ENCODE measurements around the gene KRTAP2-4.
"Not testable (repeated sequence)": the region's sequence is repeated elsewhere in the genome, so short reads cannot be mapped to it uniquely, and the experiment has no call there.

The KRTAP2-4 gene, protein sequence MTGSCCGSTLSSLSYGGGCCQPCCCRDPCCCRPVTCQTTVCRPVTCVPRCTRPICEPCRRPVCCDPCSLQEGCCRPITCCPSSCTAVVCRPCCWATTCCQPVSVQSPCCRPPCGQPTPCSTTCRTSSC

DNA sequence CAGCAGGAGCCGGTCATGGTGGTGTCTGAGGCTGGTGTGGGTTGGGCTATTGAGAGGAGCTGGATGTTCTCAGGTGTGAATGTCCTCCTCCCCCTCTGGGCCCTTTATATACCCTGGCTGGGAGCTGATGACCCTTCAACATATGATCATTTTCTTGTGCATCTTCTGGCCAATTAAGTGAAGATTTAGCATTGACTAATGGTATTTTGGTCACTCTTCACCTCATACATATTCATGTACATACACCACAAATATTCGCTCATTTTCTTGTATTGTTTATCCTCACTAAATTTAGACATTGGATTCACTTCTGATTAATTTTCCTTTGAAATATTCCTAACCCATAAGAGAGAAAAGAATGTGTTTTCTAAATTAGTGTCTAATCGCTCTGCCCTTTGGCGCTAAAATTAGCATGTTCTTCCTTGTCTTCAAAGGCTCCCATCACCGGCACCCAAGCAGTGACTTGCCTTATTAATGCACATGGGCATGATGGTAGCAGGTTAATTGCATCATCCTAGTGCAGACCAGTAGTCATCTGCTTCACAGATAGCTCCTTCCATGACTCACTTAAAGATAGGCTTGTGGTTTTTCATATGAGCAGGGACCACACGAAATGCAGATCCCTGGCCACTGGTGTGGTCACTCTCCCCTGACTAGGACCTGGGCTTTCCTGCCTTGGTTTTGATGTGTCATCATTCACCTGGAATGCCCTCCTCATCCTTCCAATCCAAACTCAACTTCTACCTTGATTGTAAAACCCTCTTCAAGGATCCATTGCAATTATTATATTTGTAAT is at the start of gene KRTAP2-4:
TSS of gene KRTAP2-4 (minus strand) at position 51 of the 796 bp plus-strand sequence. CDS start at position 17, 34 bp downstream.
- no peaks in the 10 kb centered on the region for H3K27me3 ChIP-seq (ENCODE audit: insufficient read depth, low read length)
- peak within 1 kb of the TSS; percentile 65 for H3K27ac ChIP-seq (ENCODE audit: low read depth, low read length)

DNA sequence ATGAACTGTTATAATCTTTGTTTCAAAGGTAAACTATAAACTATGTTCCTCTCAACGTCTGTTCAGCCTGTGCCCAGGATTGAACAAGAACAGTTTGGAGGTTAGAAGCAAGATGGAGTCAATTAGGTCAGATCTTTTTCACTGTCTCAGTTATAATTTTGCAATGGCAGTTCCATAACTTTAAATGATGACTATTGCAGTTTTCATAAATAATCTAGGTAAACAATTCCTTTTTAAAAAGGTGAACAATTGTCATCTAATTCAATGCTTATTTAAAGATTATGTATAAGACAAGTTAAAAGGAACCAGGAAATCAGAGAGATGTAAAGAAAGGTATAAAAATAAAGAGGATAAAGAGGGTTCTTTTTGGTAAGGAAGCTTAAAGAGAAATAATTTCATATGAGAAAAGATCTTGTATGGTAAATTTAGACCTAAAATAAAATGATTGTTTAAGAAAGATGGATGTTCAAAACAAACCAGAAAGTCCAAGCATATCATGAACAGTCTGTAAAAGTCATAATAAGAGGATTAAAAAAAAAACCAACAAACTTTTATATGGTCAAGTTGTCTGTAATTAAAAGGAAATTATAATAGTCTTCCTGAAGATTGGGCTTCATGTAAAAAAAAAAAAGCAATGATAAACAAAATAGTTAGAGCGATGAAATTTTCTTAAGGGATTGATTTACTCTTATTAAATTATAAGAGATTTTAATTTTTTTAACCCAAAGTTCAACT is 45.6 kb upstream of the KRTAP2-4 start:
- Histone ChIP-seq H3K27ac (ENCODE audit: low read depth, low read length) (no peak overlapping the region), H3K79me2 (ENCODE audit: control insufficient read depth, insufficient read depth, low read length, unreplicated experiment) (no peaks in the 10 kb centered on the region), H3K27me3 (ENCODE audit: insufficient read depth, low read length) (no peaks in the 10 kb centered on the region), H3K4me1 (ENCODE audit: control insufficient read depth, insufficient read depth, low read length, unreplicated experiment) (no peaks in the 10 kb centered on the region), H3K36me3 (ENCODE audit: insufficient read depth, low read length) (0 out of 2 replicates have a peak, but pooled peaks cover 3% of the 10 kb centered on the region), H2AFZ (ENCODE audit: low read length, unreplicated experiment) (no peak overlapping the region), H3K4me3 (ENCODE audit: low read depth, low read length) (no peak overlapping the region)

More for the DNA sequence above, at the start of gene KRTAP2-4:
- no peaks in the 10 kb centered on the region for H3K79me2 ChIP-seq (ENCODE audit: control insufficient read depth, insufficient read depth, low read length, unreplicated experiment)
- H2AFZ ChIP-seq (ENCODE audit: low read length, unreplicated experiment), result no peak within 1 kb of the TSS
- peaks cover 41% of the 10 kb centered on the region for H3K4me1 ChIP-seq (ENCODE audit: control insufficient read depth, insufficient read depth, low read length, unreplicated experiment)
- H3K4me3 ChIP-seq (ENCODE audit: low read depth, low read length), result no peak within 1 kb of the TSS
- H3K36me3 ChIP-seq (ENCODE audit: insufficient read depth, low read length), result no peaks in the 10 kb centered on the region

DNA sequence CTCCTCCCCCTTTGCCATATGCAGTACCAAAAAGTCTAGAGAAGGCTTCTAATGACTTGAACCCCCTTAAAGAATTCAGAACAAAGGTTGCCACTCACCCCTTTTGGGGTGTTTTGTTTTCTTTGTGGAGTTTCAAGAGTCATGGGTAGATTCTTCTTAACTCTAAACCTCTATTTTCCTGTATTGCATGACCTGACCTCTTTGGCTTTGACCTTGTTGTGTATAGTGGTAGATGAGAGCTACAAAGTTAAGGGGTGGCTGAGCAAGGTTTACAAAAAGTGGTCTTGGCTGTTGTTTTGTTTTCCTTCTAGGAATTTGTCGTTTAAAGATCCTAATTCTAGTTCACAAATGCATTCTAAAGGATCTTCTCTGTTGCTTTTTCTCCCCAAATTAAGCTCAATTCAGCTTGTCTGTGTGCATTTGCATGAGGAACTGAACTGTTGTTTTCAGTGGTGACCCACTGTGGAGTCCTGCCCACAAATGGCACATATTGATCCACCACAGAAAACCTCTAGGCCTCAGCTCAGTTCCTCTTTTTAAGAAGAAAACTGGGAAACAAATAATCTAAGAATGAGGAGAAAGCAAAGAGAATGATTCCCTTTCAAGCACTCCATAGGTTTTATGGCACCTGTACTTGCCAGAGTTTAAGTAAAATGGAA is 43.2 kb upstream of the KRTAP2-4 start:
- H3K27me3 ChIP-seq (ENCODE audit: insufficient read depth, low read length), result not testable (repeated sequence)

DNA sequence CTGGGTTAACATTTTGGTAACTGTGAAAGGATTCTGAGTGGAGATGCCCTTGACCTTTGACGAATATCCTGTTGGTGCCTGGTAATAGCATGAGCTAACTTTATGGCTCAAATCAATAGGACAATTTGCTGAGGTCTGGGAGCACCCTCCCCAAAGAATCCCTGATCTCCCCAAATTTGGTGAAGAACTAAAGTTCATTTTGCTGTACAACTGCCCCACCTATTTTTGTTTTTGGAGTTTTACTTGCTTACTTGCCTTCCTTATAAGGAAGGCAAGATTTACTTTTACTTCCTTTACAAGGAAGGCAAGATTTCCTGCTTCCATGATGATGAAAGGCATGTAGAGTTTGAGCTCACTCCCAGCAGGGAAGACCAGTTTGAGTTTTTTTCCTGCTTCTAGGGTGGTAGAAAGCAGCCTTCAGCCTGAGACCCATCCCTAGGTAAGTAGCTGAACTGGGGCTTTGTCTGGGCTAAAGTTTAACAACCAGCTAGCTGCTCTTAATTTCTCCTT is 42.3 kb upstream of the KRTAP2-4 start:
- no peaks in the 10 kb centered on the region for H3K27me3 ChIP-seq (ENCODE audit: insufficient read depth, low read length)
- H3K36me3 ChIP-seq (ENCODE audit: insufficient read depth, low read length), result 0 out of 2 replicates have a peak, but pooled peaks cover 3% of the 10 kb centered on the region
- H3K4me1 ChIP-seq (ENCODE audit: control insufficient read depth, insufficient read depth, low read length, unreplicated experiment), result peaks cover 12% of the 10 kb centered on the region
- H3K27ac ChIP-seq (ENCODE audit: low read depth, low read length), result no peak overlapping the region
- no peak overlapping the region for H2AFZ ChIP-seq (ENCODE audit: low read length, unreplicated experiment)
- no peaks in the 10 kb centered on the region for H3K79me2 ChIP-seq (ENCODE audit: control insufficient read depth, insufficient read depth, low read length, unreplicated experiment)
- no peak overlapping the region for H3K4me3 ChIP-seq (ENCODE audit: low read depth, low read length)

More for the DNA sequence above, 43.2 kb upstream of the KRTAP2-4 start:
- not testable (repeated sequence) for H3K4me3 ChIP-seq (ENCODE audit: low read depth, low read length); H3K4me1 ChIP-seq (ENCODE audit: control insufficient read depth, insufficient read depth, low read length, unreplicated experiment); H2AFZ ChIP-seq (ENCODE audit: low read length, unreplicated experiment); H3K27ac ChIP-seq (ENCODE audit: low read depth, low read length); H3K79me2 ChIP-seq (ENCODE audit: control insufficient read depth, insufficient read depth, low read length, unreplicated experiment); H3K36me3 ChIP-seq (ENCODE audit: insufficient read depth, low read length)

DNA sequence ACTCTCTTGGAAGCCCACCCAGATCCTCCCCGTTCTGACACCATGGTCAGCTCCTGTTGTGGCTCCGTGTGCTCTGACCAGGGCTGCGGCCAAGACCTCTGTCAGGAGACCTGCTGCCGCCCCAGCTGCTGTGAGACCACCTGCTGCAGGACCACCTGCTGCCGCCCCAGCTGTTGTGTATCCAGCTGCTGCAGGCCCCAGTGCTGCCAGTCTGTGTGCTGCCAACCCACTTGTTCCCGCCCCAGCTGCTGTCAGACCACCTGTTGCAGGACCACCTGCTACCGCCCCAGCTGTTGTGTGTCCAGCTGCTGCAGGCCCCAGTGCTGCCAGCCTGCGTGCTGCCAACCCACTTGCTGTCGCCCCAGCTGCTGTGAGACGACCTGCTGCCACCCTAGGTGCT is 39.7 kb upstream of the KRTAP2-4 start, which contains the start of gene KRTAP4-9:
TSS of gene KRTAP4-9 (plus strand) at position 43 of the 400 bp plus-strand sequence. CDS start at position 43, 0 bp downstream.
- not testable (repeated sequence) for H3K27me3 ChIP-seq (ENCODE audit: insufficient read depth, low read length); H3K4me3 ChIP-seq (ENCODE audit: low read depth, low read length)
- peak within 1 kb of the TSS; percentile 50 for H3K27ac ChIP-seq (ENCODE audit: low read depth, low read length)

DNA sequence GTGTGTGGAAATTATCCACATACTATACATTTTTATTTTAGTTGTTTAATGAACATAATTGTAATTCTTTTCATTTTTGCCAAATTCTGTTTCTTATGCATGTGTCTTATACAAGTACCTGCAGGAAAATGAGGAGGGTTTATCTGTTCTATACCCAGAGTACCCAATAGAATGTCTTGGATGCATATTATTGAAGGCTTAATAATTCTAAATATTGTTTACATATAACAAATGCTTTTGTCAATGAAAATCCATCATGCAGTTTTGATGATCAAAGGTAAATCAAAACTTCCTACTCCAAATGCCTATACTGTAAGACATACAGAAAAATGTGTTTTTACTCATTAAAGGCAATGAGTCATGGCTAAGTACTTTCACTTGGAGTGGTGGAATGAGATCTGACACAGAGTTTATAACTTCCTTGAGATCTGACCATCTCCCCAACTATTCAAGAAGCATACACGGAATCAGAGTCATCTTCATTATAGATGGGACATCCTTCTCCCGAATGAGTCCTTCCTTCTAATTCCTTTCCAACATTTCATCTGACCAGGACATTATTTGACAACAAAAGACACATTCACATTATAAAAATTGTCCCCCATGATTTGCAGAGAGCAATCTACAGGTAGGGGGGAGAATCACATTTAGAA is 38.8 kb upstream of the KRTAP2-4 start:
- not testable (repeated sequence) for H3K4me3 ChIP-seq (ENCODE audit: low read depth, low read length); H3K79me2 ChIP-seq (ENCODE audit: control insufficient read depth, insufficient read depth, low read length, unreplicated experiment); H3K36me3 ChIP-seq (ENCODE audit: insufficient read depth, low read length); H2AFZ ChIP-seq (ENCODE audit: low read length, unreplicated experiment); H3K27me3 ChIP-seq (ENCODE audit: insufficient read depth, low read length)
- Histone ChIP-seq H3K27ac (ENCODE audit: low read depth, low read length) (peak overlapping the region; percentile 50), H3K4me1 (ENCODE audit: control insufficient read depth, insufficient read depth, low read length, unreplicated experiment) (peaks cover 15% of the 10 kb centered on the region)

More for the DNA sequence above, 39.7 kb upstream of the KRTAP2-4 start, which contains the start of gene KRTAP4-9:
- H2AFZ ChIP-seq (ENCODE audit: low read length, unreplicated experiment); H3K36me3 ChIP-seq (ENCODE audit: insufficient read depth, low read length); H3K79me2 ChIP-seq (ENCODE audit: control insufficient read depth, insufficient read depth, low read length, unreplicated experiment): not testable (repeated sequence)
- peaks cover 12% of the 10 kb centered on the region for H3K4me1 ChIP-seq (ENCODE audit: control insufficient read depth, insufficient read depth, low read length, unreplicated experiment)

DNA sequence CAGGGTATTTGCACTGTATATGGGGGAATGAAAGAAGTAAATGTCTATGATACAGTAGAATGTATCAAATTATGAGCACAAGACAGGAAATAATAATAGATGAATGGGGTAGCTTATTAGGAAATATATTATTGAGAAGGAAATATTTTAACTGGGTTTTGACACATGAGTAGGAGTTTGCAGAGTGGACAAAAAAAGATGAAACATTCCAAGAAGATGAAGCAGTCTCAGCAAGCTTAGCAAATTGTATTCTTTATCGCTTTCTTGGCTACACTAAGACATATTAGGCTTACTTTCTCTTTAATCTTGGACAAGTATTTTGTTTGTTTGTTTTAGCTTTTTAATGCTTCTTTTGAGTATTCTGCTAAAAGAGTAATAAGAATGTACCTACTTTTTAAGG is 38.2 kb upstream of the KRTAP2-4 start:
- Histone ChIP-seq H3K27me3 (ENCODE audit: insufficient read depth, low read length) (no peaks in the 10 kb centered on the region), H3K79me2 (ENCODE audit: control insufficient read depth, insufficient read depth, low read length, unreplicated experiment) (no peaks in the 10 kb centered on the region), H3K27ac (ENCODE audit: low read depth, low read length) (peak overlapping the region; percentile 50), H3K36me3 (ENCODE audit: insufficient read depth, low read length) (no peaks in the 10 kb centered on the region), H3K4me1 (ENCODE audit: control insufficient read depth, insufficient read depth, low read length, unreplicated experiment) (peaks cover 15% of the 10 kb centered on the region), H3K4me3 (ENCODE audit: low read depth, low read length) (no peak overlapping the region), H2AFZ (ENCODE audit: low read length, unreplicated experiment) (no peak overlapping the region)

DNA sequence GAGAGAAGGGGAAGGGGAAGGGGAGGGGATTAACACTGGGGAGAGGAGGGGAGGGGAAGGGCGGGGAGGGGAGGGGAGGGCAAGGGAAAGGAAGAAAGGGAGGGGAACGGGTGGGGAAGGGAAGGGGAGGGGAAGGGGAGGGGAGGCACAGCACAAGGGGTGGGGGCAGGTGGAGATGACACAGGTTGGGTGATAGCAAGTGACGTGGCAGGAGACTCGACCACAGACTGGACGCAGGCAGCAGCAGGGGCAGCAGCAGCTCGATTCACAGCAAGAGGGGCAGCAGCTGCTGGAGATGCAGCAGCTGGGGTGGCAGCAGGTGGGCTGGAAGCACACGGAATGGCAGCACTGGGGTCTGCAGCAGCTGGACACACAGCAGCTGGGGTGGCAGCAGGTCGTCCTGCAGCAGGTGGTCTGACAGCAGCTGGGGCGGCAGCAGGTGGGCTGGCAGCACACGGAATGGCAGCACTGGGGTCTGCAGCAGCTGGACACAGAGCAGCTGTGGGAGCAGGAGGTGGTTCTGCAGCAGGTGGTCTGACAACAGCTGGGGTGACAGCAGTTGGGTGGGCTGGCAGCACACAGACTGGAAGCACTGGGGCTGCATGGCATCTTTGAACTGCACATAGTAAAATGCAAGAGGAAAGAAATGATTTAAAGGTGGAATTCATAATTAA is 36.0 kb upstream of the KRTAP2-4 start, which contains the start of gene KRTAP4-16:
TSS of gene KRTAP4-16 (minus strand) at position 624 of the 674 bp plus-strand sequence. CDS start at position 624, 0 bp downstream.
- no peak within 1 kb of the TSS for H3K4me3 ChIP-seq (ENCODE audit: low read depth, low read length)
- H2AFZ ChIP-seq (ENCODE audit: low read length, unreplicated experiment), result no peak within 1 kb of the TSS
- no peak within 1 kb of the TSS for H3K27ac ChIP-seq (ENCODE audit: low read depth, low read length)
- no peaks in the 10 kb centered on the region for H3K27me3 ChIP-seq (ENCODE audit: insufficient read depth, low read length)
- no peaks in the 10 kb centered on the region for H3K36me3 ChIP-seq (ENCODE audit: insufficient read depth, low read length)
- peaks cover 23% of the 10 kb centered on the region for H3K4me1 ChIP-seq (ENCODE audit: control insufficient read depth, insufficient read depth, low read length, unreplicated experiment)
- H3K79me2 ChIP-seq (ENCODE audit: control insufficient read depth, insufficient read depth, low read length, unreplicated experiment), result no peaks in the 10 kb centered on the region

DNA sequence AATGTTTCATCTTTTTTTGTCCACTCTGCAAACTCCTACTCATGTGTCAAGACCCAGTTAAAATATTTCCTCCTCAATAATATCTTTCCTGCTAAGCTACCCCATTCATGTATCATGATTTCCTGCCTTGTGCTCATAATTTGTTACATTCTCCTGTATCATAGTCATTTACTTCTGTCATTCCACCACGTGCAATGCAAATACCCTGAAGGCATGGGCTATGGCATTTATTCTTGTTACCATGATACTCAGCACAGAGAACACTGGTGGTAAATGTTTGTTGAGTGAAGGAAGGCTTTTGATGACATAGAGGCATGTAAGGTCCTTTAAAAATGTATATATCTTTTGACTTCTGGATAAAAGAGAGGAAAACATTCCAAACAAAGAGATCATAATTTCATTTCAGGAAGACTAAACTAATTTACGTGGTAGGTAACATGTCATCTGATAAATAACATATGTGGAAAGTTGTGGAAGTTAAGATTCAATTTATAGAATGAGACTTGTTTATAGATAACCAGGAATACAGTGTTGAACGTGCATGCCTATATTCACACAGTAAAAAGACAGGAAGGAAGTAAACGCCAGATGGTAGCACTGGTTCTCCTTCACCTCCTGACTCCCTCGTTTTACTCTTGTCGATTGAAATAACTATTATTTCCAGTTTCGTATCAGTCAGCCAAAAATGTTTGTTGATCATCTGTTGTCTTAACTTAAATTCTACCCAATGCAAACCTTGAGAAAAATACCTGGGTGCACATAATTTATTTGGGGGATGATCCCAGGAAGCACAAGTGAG is 34.2 kb upstream of the KRTAP2-4 start:
- H3K27me3 ChIP-seq (ENCODE audit: insufficient read depth, low read length); H3K4me3 ChIP-seq (ENCODE audit: low read depth, low read length); H3K79me2 ChIP-seq (ENCODE audit: control insufficient read depth, insufficient read depth, low read length, unreplicated experiment); H3K27ac ChIP-seq (ENCODE audit: low read depth, low read length); H2AFZ ChIP-seq (ENCODE audit: low read length, unreplicated experiment); H3K36me3 ChIP-seq (ENCODE audit: insufficient read depth, low read length): not testable (repeated sequence)
- H3K4me1 ChIP-seq (ENCODE audit: control insufficient read depth, insufficient read depth, low read length, unreplicated experiment), result peaks cover 21% of the 10 kb centered on the region
